HG02870 (cell line): ENCODE results near the gene CLEC4F.

Source experiments
- ATAC-seq: cut with Tn5 transposase; IDR thresholded peaks from one replicate; pipeline ENCODE4 v1.9.1; 2021; ENCODE audit warnings: mild to moderate bottlenecking, moderate library complexity; ENCODE audit not compliant: unreplicated experiment

Gene CLEC4F

GRCh38 chr2:70820499-70820898 is at the start of gene CLEC4F:
CLEC4F (minus strand) TSS chr2:70820599; CDS start chr2:70820523, 76 bp downstream.
- ATAC-seq: no peak

GRCh38 chr2:70868970-70869369 is 48.6 kb upstream of the CLEC4F start:
- ATAC-seq: no peak

GRCh38 chr2:70861777-70862625 is 41.6 kb upstream of the CLEC4F start:
- ATAC-seq: no peak

- no peak for ATAC-seq
Measured at GRCh38 chr2:70855667-70856066, 35.3 kb upstream of the CLEC4F start.

GRCh38 chr2:70854411-70854810 is 34.0 kb upstream of the CLEC4F start:
- no peak for ATAC-seq

- ATAC-seq: no peak
Measured at GRCh38 chr2:70852824-70853223, 32.4 kb upstream of the CLEC4F start.

GRCh38 chr2:70851704-70852103 is 31.3 kb upstream of the CLEC4F start:
- ATAC-seq: no peak

GRCh38 chr2:70850925-70851324 is 30.5 kb upstream of the CLEC4F start:
- ATAC-seq: no peak

GRCh38 chr2:70842401-70842800 is 22.0 kb upstream of the CLEC4F start:
- no peak for ATAC-seq

GRCh38 chr2:70837980-70838925 is 17.9 kb upstream of the CLEC4F start:
- no peak for ATAC-seq

- ATAC-seq: no peak
Measured at GRCh38 chr2:70835643-70836042, 15.2 kb upstream of the CLEC4F start, which contains the start of gene CD207. CD207 (minus strand) TSS chr2:70835816; CDS start chr2:70835776, 40 bp downstream.

- ATAC-seq: no peak
Measured at GRCh38 chr2:70834881-70835280, 14.5 kb upstream of the CLEC4F start.

- ATAC-seq: no peak
Measured at GRCh38 chr2:70834106-70834505, 13.7 kb upstream of the CLEC4F start.

GRCh38 chr2:70833246-70833645 is 12.8 kb upstream of the CLEC4F start:
- no peak for ATAC-seq

GRCh38 chr2:70832386-70832785 is 12.0 kb upstream of the CLEC4F start:
- ATAC-seq: no peak

GRCh38 chr2:70831861-70832260 is 11.5 kb upstream of the CLEC4F start:
- ATAC-seq: no peak

GRCh38 chr2:70830366-70830765 is 10.0 kb upstream of the CLEC4F start:
- no peak for ATAC-seq

- no peak for ATAC-seq
Measured at GRCh38 chr2:70829916-70830315, 9.5 kb upstream of the CLEC4F start.

GRCh38 chr2:70828914-70829824 is 8.8 kb upstream of the CLEC4F start:
- no peak for ATAC-seq

- ATAC-seq: no peak
Measured at GRCh38 chr2:70828115-70828514, 7.7 kb upstream of the CLEC4F start.

- ATAC-seq: no peak
Measured at GRCh38 chr2:70827388-70827787, 7.0 kb upstream of the CLEC4F start.
